ENCODE measurements around the gene DNASE1L3. TPM values are rescaled to one million over a fixed set of nuclear protein-coding genes. Genes with fewer than 3 reads are reported as not detected.

The DNASE1L3 gene
- total and polyA plus RNA-seq, 2 donors (not counting 3 experiments of a cell fraction or from before 2014, with no cell fraction given) = 0.95 to 1.3 TPM

- H2AFZ ChIP-seq (ENCODE audit: low read depth, low read length) = no peak overlapping the region
- ChIA-PET CTCF (interaction anchor here (1.1 to 3.1 kb wide), 2 partner anchors 11 to 48 kb away, joined by 3 to 12 read pairs; no protein-coding TSS in a partner anchor), POLR2A (no interaction called here)
- H3K9me3 ChIP-seq (replicated peaks; ENCODE audit: control insufficient read depth, insufficient read depth, low read length) = no peaks in the 10 kb centered on the region
- no peaks in the 10 kb centered on the region for H3K36me3 ChIP-seq (ENCODE audit: control insufficient read depth in 2 of 2, extremely low read depth in 1 of 2, insufficient read depth in 2 of 2, low read length in 2 of 2)
- H3K27me3 ChIP-seq (ENCODE audit: control insufficient read depth in 2 of 2, insufficient read depth in 2 of 2, low read length in 2 of 2) = peaks cover 6 to 8% of the 10 kb centered on the region in 2 experiments
- H4K20me1 ChIP-seq (replicated peaks; ENCODE audit: control insufficient read depth, extremely low read depth, insufficient read depth, low read length) = no peaks in the 10 kb centered on the region
- H3K4me2 ChIP-seq (ENCODE audit: insufficient read depth, low read length) = no peak overlapping the region
- no peak overlapping the region for H3K4me3 ChIP-seq (replicated peaks in 1 of 3; ENCODE audit: insufficient read depth in 1 of 3, low read depth in 1 of 3, low read length in 3 of 3)
- no peak for TF ChIP-seq MYC (IDR thresholded peaks at IDR 0.05; ENCODE audit: low read depth, low read length)
- TF ChIP-seq MAX (IDR thresholded peaks at IDR 0.05; ENCODE audit: insufficient read depth, insufficient read length) = no peak
- TF ChIP-seq, protein P1, sequence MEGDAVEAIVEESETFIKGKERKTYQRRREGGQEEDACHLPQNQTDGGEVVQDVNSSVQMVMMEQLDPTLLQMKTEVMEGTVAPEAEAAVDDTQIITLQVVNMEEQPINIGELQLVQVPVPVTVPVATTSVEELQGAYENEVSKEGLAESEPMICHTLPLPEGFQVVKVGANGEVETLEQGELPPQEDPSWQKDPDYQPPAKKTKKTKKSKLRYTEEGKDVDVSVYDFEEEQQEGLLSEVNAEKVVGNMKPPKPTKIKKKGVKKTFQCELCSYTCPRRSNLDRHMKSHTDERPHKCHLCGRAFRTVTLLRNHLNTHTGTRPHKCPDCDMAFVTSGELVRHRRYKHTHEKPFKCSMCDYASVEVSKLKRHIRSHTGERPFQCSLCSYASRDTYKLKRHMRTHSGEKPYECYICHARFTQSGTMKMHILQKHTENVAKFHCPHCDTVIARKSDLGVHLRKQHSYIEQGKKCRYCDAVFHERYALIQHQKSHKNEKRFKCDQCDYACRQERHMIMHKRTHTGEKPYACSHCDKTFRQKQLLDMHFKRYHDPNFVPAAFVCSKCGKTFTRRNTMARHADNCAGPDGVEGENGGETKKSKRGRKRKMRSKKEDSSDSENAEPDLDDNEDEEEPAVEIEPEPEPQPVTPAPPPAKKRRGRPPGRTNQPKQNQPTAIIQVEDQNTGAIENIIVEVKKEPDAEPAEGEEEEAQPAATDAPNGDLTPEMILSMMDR (IDR thresholded peaks at IDR 0.05; ENCODE audit: extremely low read depth in 1 of 2, insufficient read depth in 1 of 2, low read depth in 1 of 2, low read length in 2 of 2) = no peak
- no peak for TF ChIP-seq GATA2 (IDR thresholded peaks at IDR 0.05; ENCODE audit: insufficient read depth, insufficient read length, low read depth, low read length)
- no peak for TF ChIP-seq POLR2A (IDR thresholded peaks at IDR 0.05; ENCODE audit: low read depth, low read length)
- no peak for TF ChIP-seq JUN (IDR thresholded peaks at IDR 0.05; ENCODE audit: borderline replicate concordance, insufficient read depth, insufficient read length, low read depth)
- no peak for TF ChIP-seq FOS (IDR thresholded peaks at IDR 0.05; ENCODE audit: borderline replicate concordance, insufficient read depth, low read length)
- TF ChIP-seq EZH2 (IDR thresholded peaks at IDR 0.05; ENCODE audit: borderline replicate concordance, low read depth, low read length, severe bottlenecking) = no peak
- TF ChIP-seq POLR2AphosphoS5 (IDR thresholded peaks at IDR 0.05; ENCODE audit: insufficient read depth, low read depth, low read length) = no peak
- no peak overlapping the region for H3K9ac ChIP-seq (replicated peaks; ENCODE audit: extremely low read depth, insufficient read depth, low read length)
- DNase-seq (ENCODE audit: low read depth, low spot score) (no peak), FAIRE-seq (no peak)
- dilution Hi-C loops (cut with MboI; ENCODE audit: extremely low pct_ligation_motif_present, low sequenced_read_pairs) = no loop called here
- peaks cover 6% of the 10 kb centered on the region for H3K4me1 ChIP-seq (ENCODE audit: control insufficient read depth, extremely low read depth, insufficient read depth, low read length)
- no peaks in the 10 kb centered on the region for H3K9me1 ChIP-seq (replicated peaks; ENCODE audit: control insufficient read depth, extremely low read depth, insufficient read depth, low read length)
- intact Hi-C loops (cut with micrococcal nuclease) = loop anchor here (2.0 kb wide), 2 partner anchors 37 to 71 kb away; partner anchors contain the start of genes HTD2 and RPP14
- no peaks in the 10 kb centered on the region for H3K79me2 ChIP-seq (ENCODE audit: control insufficient read depth, insufficient read depth, low read length)
- no TSS peak for BruUV-seq (replicated peaks)
- H3K27ac ChIP-seq (ENCODE audit: insufficient read depth, low read depth, low read length) = no peak overlapping the region
Measured at GRCh38 chr3:58235970-58236369, 25.2 kb upstream of the DNASE1L3 start.

All from endothelial cell of umbilical vein (primary cell).